GM12873 (cell line): Measurements from ENCODE around the gene PRKCH.

Source experiments
- CTCF ChIP-seq: IDR thresholded peaks from 2 replicates; pipeline ENCODE4 v1.5.1; 2012; ENCODE audit warnings: low read depth, mild to moderate bottlenecking, moderate library complexity, low read length, control low read depth; ENCODE audit not compliant: insufficient read depth; ENCODE audit errors: missing control alignments

The PRKCH gene

GRCh38 chr14:61430066-61430757 is 108.8 kb downstream of the PRKCH start:
- TF ChIP-seq CTCF, result no peak

- TF ChIP-seq CTCF, result no peak
Measured at GRCh38 chr14:61433169-61433568, 111.8 kb downstream of the PRKCH start.

- TF ChIP-seq CTCF, result no peak
Measured at GRCh38 chr14:61433828-61434227, 112.4 kb downstream of the PRKCH start.

- no peak for TF ChIP-seq CTCF
Measured at GRCh38 chr14:61434311-61434710, 112.9 kb downstream of the PRKCH start.

GRCh38 chr14:61435563-61436337 is 114.4 kb downstream of the PRKCH start:
- no peak for TF ChIP-seq CTCF

GRCh38 chr14:61437381-61437780 is 116.0 kb downstream of the PRKCH start:
- no peak for TF ChIP-seq CTCF

- no peak for TF ChIP-seq CTCF
Measured at GRCh38 chr14:61438036-61438435, 116.7 kb downstream of the PRKCH start.
